GM18526 (cell line): ENCODE results near the gene TSPAN7.

ENCODE experiments used
- POLR2A ChIP-seq: IDR thresholded peaks from 3 replicates; pipeline ENCODE4 v1.6.1; 2011; ENCODE audit not compliant: insufficient read length; ENCODE audit errors: extremely low read depth

TSPAN7 gene

GRCh38 chrX:38570396-38570795 lies 9.1 kb downstream of the TSPAN7 start:
- TF ChIP-seq POLR2A: no peak

DNA sequence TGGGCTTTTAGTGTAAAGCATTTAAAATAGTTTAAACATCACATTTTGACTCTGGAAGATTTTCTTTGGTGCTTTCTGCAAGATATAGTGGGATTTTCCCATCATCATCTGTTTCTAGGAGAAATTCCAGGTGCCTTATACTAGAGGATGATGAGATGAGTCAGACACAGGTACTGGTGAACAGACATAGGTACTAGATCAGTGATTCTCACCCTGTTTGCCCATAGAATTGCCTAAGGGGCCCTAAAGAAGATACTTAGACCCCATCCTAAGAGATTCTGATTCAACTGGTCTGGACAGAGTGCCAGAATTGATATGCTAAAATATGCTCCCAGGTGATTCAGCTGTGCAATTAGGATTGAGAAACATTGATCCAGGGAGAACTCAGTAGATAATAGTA lies 9.7 kb downstream of the TSPAN7 start:
- no peak for TF ChIP-seq POLR2A

GRCh38 chrX:38574858-38575257 lies 13.5 kb downstream of the TSPAN7 start:
- TF ChIP-seq POLR2A: no peak

DNA sequence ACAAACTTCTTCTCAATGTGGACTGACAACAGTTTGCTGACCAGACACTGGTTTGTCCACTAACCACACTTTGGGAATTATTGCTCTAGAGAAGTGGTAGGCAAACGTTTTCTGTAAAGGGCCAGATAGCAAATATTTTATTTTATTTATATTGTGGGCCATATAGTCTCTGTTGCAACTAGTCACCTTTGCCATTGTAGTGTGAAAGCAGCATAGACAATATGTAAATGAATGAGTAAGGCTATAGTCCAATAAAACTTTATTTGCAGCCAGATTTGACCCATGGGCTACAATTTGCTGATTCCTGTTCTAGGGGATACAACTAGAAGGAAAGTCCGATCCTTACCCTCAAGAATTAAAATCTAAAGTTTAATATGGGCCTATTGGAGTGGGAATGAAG lies 14.5 kb downstream of the TSPAN7 start:
- TF ChIP-seq POLR2A: no peak

GRCh38 chrX:38577738-38578137 lies 16.4 kb downstream of the TSPAN7 start:
- no peak for TF ChIP-seq POLR2A

DNA sequence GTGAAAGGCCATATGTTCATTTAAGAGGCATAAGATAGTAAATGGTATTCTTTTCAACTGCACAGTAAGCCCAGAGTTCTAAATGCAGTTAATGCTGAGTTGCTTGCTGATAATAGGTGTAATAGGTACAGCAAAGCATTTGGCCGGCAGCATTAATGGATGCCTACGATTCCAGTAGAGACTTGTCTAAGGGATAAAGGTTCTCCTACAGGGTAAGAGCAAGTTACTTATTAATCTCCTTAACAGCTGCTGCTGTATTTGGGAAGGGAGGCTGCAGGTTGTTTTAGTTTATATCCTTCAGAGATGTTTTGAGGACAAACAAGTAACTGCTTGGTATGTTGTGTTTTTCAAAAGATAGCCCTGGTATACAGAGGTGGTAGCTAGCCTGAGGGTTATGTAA lies 16.8 kb downstream of the TSPAN7 start:
- no peak for TF ChIP-seq POLR2A

DNA sequence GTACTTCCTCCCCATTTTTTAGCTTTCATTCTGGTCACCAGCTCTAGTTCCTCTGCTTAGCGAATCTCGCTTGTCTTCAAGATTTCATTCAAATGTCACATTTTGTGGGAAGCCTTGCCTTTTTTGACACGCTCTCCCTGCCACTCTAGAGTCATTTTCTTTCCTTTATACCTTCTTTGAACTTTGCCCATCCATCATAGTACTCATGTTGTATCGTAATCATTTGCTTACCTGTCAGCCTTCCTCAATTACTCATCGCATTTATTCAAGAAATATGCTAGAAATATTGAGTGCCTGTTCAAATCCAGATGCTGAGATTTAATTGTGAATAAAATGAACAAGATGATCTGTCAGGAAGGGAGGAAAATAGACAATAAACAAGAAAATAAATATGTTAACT lies 21.8 kb downstream of the TSPAN7 start:
- TF ChIP-seq POLR2A: no peak

- TF ChIP-seq POLR2A: no peak
Observed at GRCh38 chrX:38594434-38594833, 33.1 kb downstream of the TSPAN7 start.

GRCh38 chrX:38595801-38596200 lies 34.5 kb downstream of the TSPAN7 start:
- TF ChIP-seq POLR2A: no peak

- TF ChIP-seq POLR2A: no peak
Observed at GRCh38 chrX:38596939-38597338, 35.6 kb downstream of the TSPAN7 start.

DNA sequence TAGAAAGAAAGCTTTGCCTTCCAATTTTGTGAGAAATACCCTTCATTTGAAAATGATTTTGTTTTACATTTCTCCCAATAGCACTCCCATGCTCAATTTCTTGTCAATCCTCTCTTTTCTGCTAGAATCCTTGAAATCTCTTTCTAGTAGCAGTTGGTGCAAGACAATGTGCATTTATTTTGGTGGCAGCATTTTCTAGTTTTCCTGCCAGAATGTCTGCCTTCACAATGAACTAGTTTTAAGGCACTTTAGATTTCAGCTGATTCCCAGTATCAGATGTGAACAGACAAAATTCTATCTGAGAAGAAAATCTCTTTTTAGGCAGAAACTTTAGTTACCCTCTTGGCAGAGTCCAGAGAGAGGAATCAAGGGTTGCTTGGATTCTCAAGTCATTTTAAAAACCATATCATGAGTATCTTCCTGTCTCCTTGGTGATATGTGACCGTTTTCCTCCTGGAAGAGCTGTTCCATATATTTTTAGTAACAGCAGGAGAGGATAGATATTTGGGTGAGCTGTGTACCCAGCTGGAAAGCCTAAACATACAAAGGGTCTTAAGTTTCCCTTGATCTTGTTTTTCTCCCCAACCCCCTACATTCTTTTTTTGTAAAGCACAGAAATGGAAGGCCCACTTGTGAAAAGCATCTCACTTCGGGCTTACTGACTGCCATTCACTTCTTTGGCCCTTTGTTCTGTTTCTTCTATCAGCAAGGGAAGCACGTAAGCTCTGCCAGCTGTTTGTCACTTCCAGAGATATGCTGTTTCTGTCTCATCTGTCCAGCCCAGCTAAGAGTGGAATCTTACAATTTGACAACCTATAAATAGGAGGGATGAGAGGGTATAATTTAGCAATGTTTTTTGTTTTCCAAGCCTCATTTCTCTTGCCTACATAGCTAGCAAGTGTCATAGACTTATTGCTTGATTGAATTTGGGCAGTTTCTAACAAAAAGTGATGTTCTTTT lies 38.7 kb downstream of the TSPAN7 start:
- no peak for TF ChIP-seq POLR2A

GRCh38 chrX:38601866-38602265 lies 40.5 kb downstream of the TSPAN7 start:
- TF ChIP-seq POLR2A: no peak

GRCh38 chrX:38606821-38607220 lies 45.5 kb downstream of the TSPAN7 start:
- TF ChIP-seq POLR2A: no peak

GRCh38 chrX:38607976-38608375 lies 46.6 kb downstream of the TSPAN7 start:
- TF ChIP-seq POLR2A: no peak

DNA sequence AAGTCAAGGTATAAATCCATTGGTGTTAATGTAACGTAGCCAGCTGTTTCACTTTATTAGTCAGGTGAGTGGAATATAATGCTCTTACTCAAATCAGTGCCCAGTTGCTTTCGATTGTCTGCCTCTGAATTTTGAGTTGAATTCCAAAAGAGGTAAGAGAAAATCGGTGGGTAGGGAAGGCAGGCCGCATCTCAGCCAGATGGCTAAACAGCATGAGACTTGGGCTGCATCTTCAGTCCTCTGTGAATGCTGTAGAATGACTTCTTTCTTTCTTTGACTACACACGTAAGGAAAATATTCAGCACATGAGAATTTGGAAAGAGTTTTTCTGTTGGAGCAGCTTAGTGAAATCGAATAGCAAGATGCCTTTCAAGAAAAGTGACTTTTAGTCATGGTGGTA lies 49.5 kb downstream of the TSPAN7 start:
- no peak for TF ChIP-seq POLR2A

GRCh38 chrX:38612281-38612680 lies 50.9 kb downstream of the TSPAN7 start:
- no peak for TF ChIP-seq POLR2A

DNA sequence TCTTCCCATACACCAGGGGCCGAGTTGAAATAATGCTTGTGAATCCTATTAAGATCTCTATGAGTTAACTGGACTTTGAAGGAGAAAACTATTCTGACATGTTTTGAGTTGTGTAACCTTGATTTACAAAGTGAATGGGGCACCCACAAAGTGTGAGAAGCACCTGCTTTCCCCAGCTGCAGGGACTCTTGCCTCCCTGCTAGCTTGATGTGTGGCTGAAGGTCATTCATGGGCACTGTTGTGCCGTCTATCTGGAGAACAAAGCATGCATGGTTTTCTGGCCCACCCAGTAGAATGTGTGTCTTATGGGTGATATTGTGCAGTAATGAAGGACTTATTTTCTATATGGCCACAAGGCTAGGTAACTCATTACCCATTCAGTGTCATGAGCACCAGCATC lies 53.1 kb downstream of the TSPAN7 start:
- no peak for TF ChIP-seq POLR2A

DNA sequence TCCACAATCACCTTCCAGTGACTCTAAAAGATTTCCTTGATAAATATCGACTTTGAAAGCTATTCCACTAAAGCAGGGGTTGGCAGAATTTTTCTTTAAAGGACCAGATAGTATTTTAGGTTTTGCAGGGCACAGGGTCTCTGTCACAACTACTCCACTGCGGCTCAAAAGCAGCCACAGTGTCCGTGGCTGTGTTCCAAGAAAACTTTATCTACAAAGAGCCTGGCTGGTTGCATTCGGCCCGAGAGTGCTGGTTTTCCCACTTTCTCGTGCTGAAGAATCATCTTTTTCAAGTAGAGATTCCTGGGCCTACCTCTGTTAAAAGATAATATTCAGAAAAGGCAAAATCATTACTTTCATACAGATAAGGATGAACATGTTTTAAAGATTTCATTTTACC lies 55.6 kb downstream of the TSPAN7 start:
- TF ChIP-seq POLR2A: no peak

GRCh38 chrX:38618180-38618579 lies 56.8 kb downstream of the TSPAN7 start:
- no peak for TF ChIP-seq POLR2A
